Trophoblast cell (in vitro differentiated cells and primary cell): ENCODE measurements around the gene LCN12.

Source experiments
- DNase-seq, 2 donors: peaks; one replicate each; pipeline ENCODE4 v3.0.0-alpha.2; 2016
- H2AFZ ChIP-seq: 2 replicates; pipeline ENCODE4 v1.6.1; 2013; ENCODE audit warnings: low read length, moderate library complexity, mild to moderate bottlenecking; ENCODE audit not compliant: insufficient read depth, poor library complexity
- H2AK5ac ChIP-seq: 2 replicates; pipeline ENCODE4 v1.6.1; 2013; ENCODE audit warnings: mild to moderate bottlenecking, low read length
- H2BK120ac ChIP-seq: 2 replicates; pipeline ENCODE4 v1.6.1; 2013; ENCODE audit warnings: low read length, mild to moderate bottlenecking, moderate library complexity; ENCODE audit not compliant: insufficient read depth, poor library complexity
- H2BK12ac ChIP-seq: 2 replicates; pipeline ENCODE4 v1.6.1; 2013; ENCODE audit warnings: mild to moderate bottlenecking, low read length, moderate library complexity
- H2BK5ac ChIP-seq: 2 replicates; pipeline ENCODE4 v1.6.1; 2013; ENCODE audit warnings: low read length, low read depth, moderate library complexity, mild to moderate bottlenecking; ENCODE audit not compliant: poor library complexity
- H3K14ac ChIP-seq: 2 replicates; pipeline ENCODE4 v1.6.1; 2013; ENCODE audit warnings: mild to moderate bottlenecking, low read length
- H3K18ac ChIP-seq: 2 replicates; pipeline ENCODE4 v1.6.1; 2013; ENCODE audit warnings: mild to moderate bottlenecking, low read length
- H3K23ac ChIP-seq: 2 replicates; pipeline ENCODE4 v1.6.1; 2013; ENCODE audit warnings: low read length
- H3K27ac ChIP-seq: 2 replicates; pipeline ENCODE4 v1.5.1; 2013; ENCODE audit warnings: low read depth, mild to moderate bottlenecking, inconsistent platforms, low read length, moderate library complexity
- H3K27me3 ChIP-seq: 2 replicates; pipeline ENCODE4 v1.6.1; 2013; ENCODE audit warnings: inconsistent platforms, mild to moderate bottlenecking, low read length, moderate library complexity; ENCODE audit not compliant: insufficient read depth
- H3K36me3 ChIP-seq, 2 experiments: 1 replicate in 1 of 2; 2 replicates in 1 of 2; pipeline ENCODE4 v1.6.1; 2013; ENCODE audit warnings: low read length in 2 of 2, mild to moderate bottlenecking in 2 of 2, moderate library complexity in 1 of 2; ENCODE audit not compliant: insufficient read depth in 2 of 2, control insufficient read depth in 1 of 2
- H3K4ac ChIP-seq: 2 replicates; pipeline ENCODE4 v1.6.1; 2013; ENCODE audit warnings: low read depth, mild to moderate bottlenecking, low read length, moderate library complexity
- H3K4me1 ChIP-seq, 2 experiments: 1 replicate in 1 of 2; 2 replicates in 1 of 2; pipeline ENCODE4 v1.6.1; 2013; ENCODE audit warnings: low read length in 2 of 2, mild to moderate bottlenecking in 2 of 2, moderate library complexity in 1 of 2; ENCODE audit not compliant: insufficient read depth in 2 of 2, control insufficient read depth in 1 of 2
- H3K4me2 ChIP-seq: 2 replicates; pipeline ENCODE4 v1.6.1; 2013; ENCODE audit warnings: inconsistent platforms, mild to moderate bottlenecking, low read length, moderate library complexity
- H3K4me3 ChIP-seq: 2 replicates; pipeline ENCODE4 v1.5.1; 2013; ENCODE audit warnings: mild to moderate bottlenecking, low read depth, low read length, inconsistent platforms
- H3K79me1 ChIP-seq: one replicate; pipeline ENCODE4 v1.6.1; 2013; ENCODE audit warnings: low read length
- H3K79me2 ChIP-seq: 2 replicates; pipeline ENCODE4 v1.6.1; 2013; ENCODE audit warnings: low read length, mild to moderate bottlenecking; ENCODE audit not compliant: control insufficient read depth, insufficient read depth, poor library complexity
- H3K9ac ChIP-seq: 2 replicates; pipeline ENCODE4 v1.6.1; 2013; ENCODE audit warnings: mild to moderate bottlenecking, low read length
- H3K9me3 ChIP-seq: 2 replicates; pipeline ENCODE4 v1.6.1; 2013; ENCODE audit warnings: low read depth, mild to moderate bottlenecking, control low read depth, inconsistent platforms, low read length; ENCODE audit not compliant: insufficient read depth
- H4K12ac ChIP-seq: 2 replicates; pipeline ENCODE4 v1.6.1; 2013; ENCODE audit warnings: low read depth, mild to moderate bottlenecking, low read length, moderate library complexity
- H4K8ac ChIP-seq: 2 replicates; pipeline ENCODE4 v1.6.1; 2013; ENCODE audit warnings: low read depth, mild to moderate bottlenecking, low read length, moderate library complexity
- H4K91ac ChIP-seq: one replicate; pipeline ENCODE4 v1.6.1; 2013; ENCODE audit warnings: low read depth, mild to moderate bottlenecking, low read length, moderate library complexity
- WGBS: extraction: QIAGEN DNeasy Blood & Tissue Kit; methylation state at CpG from one replicate; pipeline ENCODE4 v1.1.7; 2013; ENCODE audit warnings: missing lambda C conversion rate; ENCODE audit not compliant: insufficient read length, insufficient coverage; ENCODE audit errors: extremely low coverage; 5-methylcytosine and 5-hydroxymethylcytosine counted together

The LCN12 gene

GRCh38 chr9:136974817-136975535 lies 22.9 kb downstream of the LCN12 start:
- Histone ChIP-seq H3K4ac (no peak overlapping the region), H4K91ac (no peak overlapping the region), H3K9me3 (peaks cover 2% of the 10 kb centered on the region), H2BK12ac (no peak overlapping the region), H3K79me2 (no peaks in the 10 kb centered on the region), H4K12ac (no peak overlapping the region), H2BK5ac (no peak overlapping the region), H3K36me3 (no peaks in the 10 kb centered on the region), H3K4me2 (no peak overlapping the region), H3K27me3 (no peaks in the 10 kb centered on the region), H3K27ac (no peak overlapping the region), H3K4me3 (no peak overlapping the region), H3K4me1 (peaks cover 0 to 2% of the 10 kb centered on the region in 2 experiments), H3K9ac (no peak overlapping the region), H2AK5ac (no peak overlapping the region), H3K14ac (no peak overlapping the region), H3K18ac (no peak overlapping the region), H3K79me1 (peaks cover 9% of the 10 kb centered on the region), H4K8ac (no peak overlapping the region), H3K23ac (no peak overlapping the region), H2BK120ac (no peak overlapping the region), H2AFZ (no peak overlapping the region)
- WGBS = no CpG with 5 or more reads among the region's 15 CpGs
- no peak for DNase-seq

- no peaks in the 10 kb centered on the region for H3K36me3 ChIP-seq
- no peaks in the 10 kb centered on the region for H3K27me3 ChIP-seq
- H3K9ac ChIP-seq = no peak overlapping the region
- H3K23ac ChIP-seq = no peak overlapping the region
- no peak overlapping the region for H2BK12ac ChIP-seq
- no peak overlapping the region for H3K14ac ChIP-seq
- no peak overlapping the region for H4K8ac ChIP-seq
- H2BK120ac ChIP-seq = no peak overlapping the region
- H3K18ac ChIP-seq = no peak overlapping the region
- H3K4me3 ChIP-seq = no peak overlapping the region
- H2AFZ ChIP-seq = no peak overlapping the region
- peaks cover 2% of the 10 kb centered on the region for H3K9me3 ChIP-seq
- H4K91ac ChIP-seq = no peak overlapping the region
- no peaks in the 10 kb centered on the region for H3K79me2 ChIP-seq
- H3K4ac ChIP-seq = no peak overlapping the region
- DNase-seq = no peak
- peaks cover 9% of the 10 kb centered on the region for H3K79me1 ChIP-seq
- no CpG with 5 or more reads among the region's 14 CpGs for WGBS
- no peak overlapping the region for H3K4me2 ChIP-seq
- H3K4me1 ChIP-seq = peaks cover 0 to 2% of the 10 kb centered on the region in 2 experiments
- H3K27ac ChIP-seq = no peak overlapping the region
- no peak overlapping the region for H2BK5ac ChIP-seq
- H4K12ac ChIP-seq = no peak overlapping the region
- H2AK5ac ChIP-seq = no peak overlapping the region
These were observed 23.6 kb downstream of the LCN12 start for GRCh38 chr9:136975644-136976043.

GRCh38 chr9:136977223-136977622 lies 25.1 kb downstream of the LCN12 start, which contains the start of gene PTGDS:
TSS of gene PTGDS (plus strand) at chr9:136977504. CDS start at chr9:136977579, 75 bp downstream.
- H3K23ac ChIP-seq = no peak within 1 kb of the TSS
- no CpG with 5 or more reads among the region's 10 CpGs for WGBS

GRCh38 chr9:136977649-136978072 lies 25.6 kb downstream of the LCN12 start:
- Histone ChIP-seq H2AFZ (no peak overlapping the region), H2BK5ac (no peak overlapping the region), H3K4me3 (peak overlapping the region; percentile 46), H2BK12ac (no peak overlapping the region), H3K27ac (no peak overlapping the region), H3K4me1 (peaks cover 0 to 2% of the 10 kb centered on the region in 2 experiments), H3K4me2 (peak overlapping the region; percentile 58), H4K12ac (no peak overlapping the region), H3K18ac (no peak overlapping the region), H3K9me3 (peaks cover 2% of the 10 kb centered on the region), H4K91ac (no peak overlapping the region), H4K8ac (peak overlapping the region; percentile 21), H3K23ac (no peak overlapping the region), H3K9ac (no peak overlapping the region), H3K79me2 (no peaks in the 10 kb centered on the region), H2BK120ac (no peak overlapping the region), H3K14ac (no peak overlapping the region), H2AK5ac (no peak overlapping the region), H3K27me3 (no peaks in the 10 kb centered on the region), H3K36me3 (no peaks in the 10 kb centered on the region), H3K4ac (no peak overlapping the region), H3K79me1 (peaks cover under 1% of the 10 kb centered on the region)
- WGBS = no CpG with 5 or more reads among the region's 33 CpGs
- no peak for DNase-seq

More at GRCh38 chr9:136977223-136977622, 25.1 kb downstream of the LCN12 start, which contains the start of gene PTGDS:
- no peaks in the 10 kb centered on the region for H3K79me2 ChIP-seq
- H3K18ac ChIP-seq = no peak within 1 kb of the TSS
- H2BK5ac ChIP-seq = no peak within 1 kb of the TSS
- H3K79me1 ChIP-seq = peaks cover 4% of the 10 kb centered on the region
- peak within 1 kb of the TSS; percentile 58 for H3K4me2 ChIP-seq
- no peaks in the 10 kb centered on the region for H3K36me3 ChIP-seq
- no peak within 1 kb of the TSS for H3K14ac ChIP-seq
- H3K4me3 ChIP-seq = peak within 1 kb of the TSS; percentile 46
- H2AK5ac ChIP-seq = no peak within 1 kb of the TSS
- H3K9me3 ChIP-seq = peaks cover 2% of the 10 kb centered on the region
- H4K91ac ChIP-seq = no peak within 1 kb of the TSS
- no peak within 1 kb of the TSS for H3K9ac ChIP-seq
- no peaks in the 10 kb centered on the region for H3K27me3 ChIP-seq
- no peak within 1 kb of the TSS for H2BK120ac ChIP-seq
- H2BK12ac ChIP-seq = no peak within 1 kb of the TSS
- H3K27ac ChIP-seq = no peak within 1 kb of the TSS
- peak within 1 kb of the TSS; percentile 23 for H2AFZ ChIP-seq
- H3K4ac ChIP-seq = no peak within 1 kb of the TSS
- peaks cover 0 to 2% of the 10 kb centered on the region in 2 experiments for H3K4me1 ChIP-seq
- peak within 1 kb of the TSS; percentile 21 for H4K8ac ChIP-seq
- H4K12ac ChIP-seq = no peak within 1 kb of the TSS
- DNase-seq = no peak
